HCT116 (cell line): ENCODE data around the gene MME.

ENCODE experiments used
- CTCF ChIP-seq, 3 experiments: fragments of 200-600 bp in 1 of 3; sonication (generic) in 1 of 3; IDR thresholded peaks in 2 of 3; conservative IDR thresholded peaks in 1 of 3; 2 replicates each; pipeline ENCODE4 v1.5.1; 2012 to 2017; ENCODE audit warnings: low read depth in 2 of 3, low read length in 2 of 3, antibody characterized with exemption in 1 of 3, borderline replicate concordance in 1 of 3, control low read depth in 1 of 3, mild to moderate bottlenecking in 1 of 3, mixed read lengths in 1 of 3, mixed run types in 1 of 3, moderate library complexity in 1 of 3; ENCODE audit not compliant: insufficient read depth in 1 of 3
- JUND ChIP-seq: IDR thresholded peaks from 2 replicates; pipeline ENCODE4 v1.6.1; 2012
- POLR2A ChIP-seq: IDR thresholded peaks from 2 replicates; pipeline ENCODE4 v1.7.0; 2011; ENCODE audit warnings: borderline replicate concordance; ENCODE audit not compliant: insufficient read depth, insufficient read length; ENCODE audit errors: extremely low read depth
- POLR2AphosphoS5 ChIP-seq: IDR thresholded peaks from 2 replicates; pipeline ENCODE4 v1.6.1; 2011; ENCODE audit warnings: mild to moderate bottlenecking, low read depth, low read length, moderate library complexity
- RAD21 ChIP-seq: IDR thresholded peaks from 2 replicates; pipeline ENCODE4 v1.6.1; 2012; ENCODE audit warnings: low read depth, mild to moderate bottlenecking
- REST ChIP-seq: IDR thresholded peaks from 2 replicates; pipeline ENCODE4 v1.6.1; 2012; ENCODE audit warnings: low read depth
- TCF7L2 ChIP-seq: IDR thresholded peaks from 2 replicates; pipeline ENCODE4 v1.7.0; 2011; ENCODE audit warnings: borderline replicate concordance, inconsistent platforms; ENCODE audit not compliant: insufficient read depth, insufficient read length; ENCODE audit errors: extremely low read depth
- TF ChIP-seq, protein P1 (sequence below): IDR thresholded peaks from 2 replicates; pipeline ENCODE4 v1.6.1; 2012

DNA sequence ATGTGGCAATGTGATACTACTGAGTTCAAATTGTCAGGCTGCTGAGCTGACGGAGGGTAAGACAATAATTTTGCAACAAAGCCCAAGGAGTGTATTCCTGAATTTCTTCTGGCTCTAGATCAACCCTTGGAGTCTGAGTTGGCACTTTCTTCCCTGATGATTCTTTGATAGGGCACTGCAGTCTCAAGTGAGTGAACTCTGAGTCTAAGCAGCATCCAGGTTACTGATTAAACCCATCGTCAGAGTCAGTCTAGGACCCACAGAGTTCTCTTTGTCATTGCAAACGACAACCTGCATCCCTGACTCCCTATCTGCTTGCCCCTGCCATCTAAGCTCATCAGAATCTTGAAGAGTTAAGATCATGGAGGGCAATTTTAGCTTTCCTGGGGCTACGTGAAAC lies 58.6 kb downstream of the MME start:
- TF ChIP-seq POLR2A (no peak), CTCF (IDR thresholded peaks at IDR 0.05 in 2 of 3, conservative IDR thresholded peaks at IDR 0.05 in 1 of 3; ENCODE audit: borderline replicate concordance in 1 of 3, insufficient read depth in 1 of 3, low read depth in 2 of 3, low read length in 2 of 3) (no peak), REST (no peak), POLR2AphosphoS5 (no peak), JUND (no peak), TCF7L2 (no peak), RAD21 (no peak)
- TF ChIP-seq, protein P1, sequence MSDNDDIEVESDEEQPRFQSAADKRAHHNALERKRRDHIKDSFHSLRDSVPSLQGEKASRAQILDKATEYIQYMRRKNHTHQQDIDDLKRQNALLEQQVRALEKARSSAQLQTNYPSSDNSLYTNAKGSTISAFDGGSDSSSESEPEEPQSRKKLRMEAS, result no peak
